ENCODE results near the gene NTRK3. TPM values are rescaled to one million over a fixed set of nuclear protein-coding genes. Genes with fewer than 3 reads are reported as not detected.

Gene NTRK3
- total RNA-seq, 4 donors from 2014 or later, result 0.51 to 22.2 (median 10.1) TPM

- TF ChIP-seq, protein P1, sequence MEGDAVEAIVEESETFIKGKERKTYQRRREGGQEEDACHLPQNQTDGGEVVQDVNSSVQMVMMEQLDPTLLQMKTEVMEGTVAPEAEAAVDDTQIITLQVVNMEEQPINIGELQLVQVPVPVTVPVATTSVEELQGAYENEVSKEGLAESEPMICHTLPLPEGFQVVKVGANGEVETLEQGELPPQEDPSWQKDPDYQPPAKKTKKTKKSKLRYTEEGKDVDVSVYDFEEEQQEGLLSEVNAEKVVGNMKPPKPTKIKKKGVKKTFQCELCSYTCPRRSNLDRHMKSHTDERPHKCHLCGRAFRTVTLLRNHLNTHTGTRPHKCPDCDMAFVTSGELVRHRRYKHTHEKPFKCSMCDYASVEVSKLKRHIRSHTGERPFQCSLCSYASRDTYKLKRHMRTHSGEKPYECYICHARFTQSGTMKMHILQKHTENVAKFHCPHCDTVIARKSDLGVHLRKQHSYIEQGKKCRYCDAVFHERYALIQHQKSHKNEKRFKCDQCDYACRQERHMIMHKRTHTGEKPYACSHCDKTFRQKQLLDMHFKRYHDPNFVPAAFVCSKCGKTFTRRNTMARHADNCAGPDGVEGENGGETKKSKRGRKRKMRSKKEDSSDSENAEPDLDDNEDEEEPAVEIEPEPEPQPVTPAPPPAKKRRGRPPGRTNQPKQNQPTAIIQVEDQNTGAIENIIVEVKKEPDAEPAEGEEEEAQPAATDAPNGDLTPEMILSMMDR (IDR thresholded peaks at IDR 0.05; ENCODE audit: low read depth), result no peak
Measured at GRCh38 chr15:88239594-88239993, 16.9 kb downstream of the NTRK3 start.

GRCh38 chr15:88238618-88239430, 17.7 kb downstream of the NTRK3 start:
- TF ChIP-seq, protein P1 (IDR thresholded peaks at IDR 0.05; ENCODE audit: low read depth), result no peak

DNA sequence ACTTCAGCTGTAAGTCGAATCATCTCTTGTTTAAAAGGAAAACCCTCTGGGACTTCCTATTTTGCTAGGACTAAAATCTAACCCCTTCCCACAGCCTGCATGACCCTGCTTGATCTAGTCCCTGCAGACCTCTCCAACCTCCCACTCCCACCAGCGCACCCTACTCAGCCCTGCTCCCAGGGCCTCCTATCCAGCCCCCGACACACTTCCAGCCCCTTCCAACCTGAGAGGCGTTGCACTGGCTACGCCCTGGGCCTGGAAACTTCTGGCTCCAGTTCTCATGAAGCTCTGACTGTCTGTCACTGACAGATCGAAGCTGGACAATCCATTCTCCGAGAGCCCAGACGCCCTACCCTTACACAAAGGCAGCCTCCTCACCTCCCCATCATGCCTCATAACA, 21.8 kb downstream of the NTRK3 start:
- TF ChIP-seq, protein P1 (IDR thresholded peaks at IDR 0.05; ENCODE audit: low read depth), result no peak

DNA sequence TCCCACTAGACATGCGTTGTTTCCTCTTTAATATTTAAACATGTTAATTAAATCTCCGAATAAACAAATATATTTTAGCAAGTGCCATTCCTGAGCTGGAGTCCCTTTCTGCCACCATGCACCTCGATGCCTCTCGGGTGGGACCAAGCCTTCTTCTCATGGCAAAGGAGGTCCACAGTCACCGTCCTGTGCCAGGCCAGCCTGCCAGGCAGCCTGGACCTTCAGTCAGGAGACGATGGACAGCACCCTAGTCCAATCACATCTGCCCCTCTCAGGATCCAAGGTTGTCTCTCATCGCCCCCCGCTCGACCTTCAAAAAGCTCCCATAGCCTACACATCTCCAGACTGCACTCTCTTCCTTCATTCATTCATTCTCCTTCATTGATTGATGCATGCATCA, 22.6 kb downstream of the NTRK3 start:
- TF ChIP-seq, protein P1 (IDR thresholded peaks at IDR 0.05; ENCODE audit: low read depth), result no peak

DNA sequence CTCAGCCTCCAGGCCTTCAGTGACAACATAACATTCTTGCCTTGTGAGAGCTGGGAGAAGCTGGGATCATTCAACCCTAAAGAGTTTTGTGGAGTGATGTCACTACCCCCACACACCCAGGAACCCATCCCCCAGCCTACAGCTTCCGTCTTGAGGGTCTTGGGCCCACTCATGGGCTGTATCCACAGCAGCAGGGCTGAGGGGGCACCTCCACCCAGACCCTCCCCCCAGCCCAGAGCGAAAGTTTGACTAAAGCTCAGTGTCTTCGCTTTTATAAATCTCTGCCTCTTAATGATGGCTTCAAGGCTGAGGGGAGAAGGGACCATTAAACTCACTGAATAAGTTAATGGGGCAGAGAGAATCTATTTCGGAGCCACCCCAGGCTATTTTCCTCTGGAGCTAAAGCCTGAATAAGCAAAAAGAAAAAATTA, 23.8 kb downstream of the NTRK3 start:
- TF ChIP-seq, protein P1 (IDR thresholded peaks at IDR 0.05; ENCODE audit: low read depth), result no peak

GRCh38 chr15:88231909-88232644, 24.5 kb downstream of the NTRK3 start:
- TF ChIP-seq, protein P1 (IDR thresholded peaks at IDR 0.05; ENCODE audit: low read depth), result no peak

- TF ChIP-seq, protein P1 (IDR thresholded peaks at IDR 0.05; ENCODE audit: low read depth), result no peak
Measured at GRCh38 chr15:88230823-88231222, 25.7 kb downstream of the NTRK3 start.
